ENCODE results near the gene COLEC11. TPM values are rescaled to one million over a fixed set of nuclear protein-coding genes. Genes with fewer than 3 reads are reported as not detected.
A peak's percentile ranks its signal among the peaks of the same experiment; 100 is the strongest.

The COLEC11 gene
- total and polyA plus RNA-seq, 2 of the 13 experiments (the other 11 are each of a cell fraction or from before 2014, with no cell fraction given), result 1.5 to 3.0 TPM

DNA sequence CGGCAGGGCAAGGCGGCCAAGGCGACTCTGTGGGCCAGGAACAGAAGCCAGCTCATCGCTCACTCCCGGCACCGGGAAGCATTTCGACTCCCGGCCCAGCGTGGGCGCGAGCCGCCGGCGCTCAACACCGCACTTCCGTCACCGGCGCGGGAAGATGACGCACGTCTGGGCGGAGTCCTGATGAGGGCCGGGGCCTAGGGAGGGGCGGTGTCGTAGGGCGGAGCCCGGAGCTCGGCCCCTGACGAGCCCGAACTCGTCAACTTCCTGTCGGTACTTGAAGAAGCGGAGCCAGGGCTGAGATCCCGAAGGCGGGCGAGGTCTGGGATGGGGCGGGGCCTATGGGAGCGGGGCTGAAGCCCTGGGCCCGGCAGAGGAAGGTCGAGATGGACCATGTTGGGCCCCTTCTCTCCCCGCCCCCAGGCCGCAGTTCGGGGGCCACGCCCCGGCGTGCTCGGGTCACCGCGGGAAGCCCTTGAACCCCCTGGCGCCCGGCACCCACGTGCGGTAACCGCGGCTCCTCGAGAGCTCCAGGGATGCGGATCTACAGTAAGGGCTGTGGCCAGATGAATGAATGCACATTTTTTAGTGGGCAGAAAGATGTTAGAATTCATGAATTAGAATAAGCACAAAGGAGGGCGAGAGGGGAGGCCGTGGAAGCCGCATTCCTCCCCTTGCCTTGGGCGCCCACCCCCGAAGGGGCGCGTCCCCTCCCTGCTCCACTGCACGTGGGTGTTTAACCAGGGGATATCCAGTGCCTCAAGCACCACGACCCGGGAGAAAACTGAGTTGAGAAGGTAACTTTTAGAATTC, 36.5 kb upstream of the COLEC11 start, which contains the start of gene RNASEH1 (continued):
- TF ChIP-seq GPN1 (CRISPR knock-in tag; IDR thresholded peaks at IDR 0.05; ENCODE audit: borderline replicate concordance), result 0 out of 2 replicates have a peak, but pooled peaks have one; percentile 53
- peak; percentile 97 for TF ChIP-seq TEAD2 (CRISPR knock-in tag; IDR thresholded peaks at IDR 0.05)
- TF ChIP-seq MXI1 (IDR thresholded peaks at IDR 0.05; ENCODE audit: borderline replicate concordance, low read depth, low read length), result peak; percentile 98
- TF ChIP-seq, protein P1, sequence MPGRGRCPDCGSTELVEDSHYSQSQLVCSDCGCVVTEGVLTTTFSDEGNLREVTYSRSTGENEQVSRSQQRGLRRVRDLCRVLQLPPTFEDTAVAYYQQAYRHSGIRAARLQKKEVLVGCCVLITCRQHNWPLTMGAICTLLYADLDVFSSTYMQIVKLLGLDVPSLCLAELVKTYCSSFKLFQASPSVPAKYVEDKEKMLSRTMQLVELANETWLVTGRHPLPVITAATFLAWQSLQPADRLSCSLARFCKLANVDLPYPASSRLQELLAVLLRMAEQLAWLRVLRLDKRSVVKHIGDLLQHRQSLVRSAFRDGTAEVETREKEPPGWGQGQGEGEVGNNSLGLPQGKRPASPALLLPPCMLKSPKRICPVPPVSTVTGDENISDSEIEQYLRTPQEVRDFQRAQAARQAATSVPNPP (CRISPR knock-in tag; IDR thresholded peaks at IDR 0.05), result peak; percentile 99
- peak; percentile 61 for TF ChIP-seq MNT (IDR thresholded peaks at IDR 0.05)
- no peak for TF ChIP-seq SMARCE1 (IDR thresholded peaks at IDR 0.05; ENCODE audit: borderline replicate concordance)
- peak; percentile 72; the same call in 1 of the 2 replicates for TF ChIP-seq TP53 (CRISPR knock-in tag; conservative IDR thresholded peaks at IDR 0.05)
- TF ChIP-seq DNMT1 (CRISPR knock-in tag; IDR thresholded peaks at IDR 0.05), result peak; percentile 36
- TF ChIP-seq MED8 (CRISPR knock-in tag; IDR thresholded peaks at IDR 0.05; ENCODE audit: insufficient replicate concordance), result peak; percentile 90
- TF ChIP-seq ZNF546 (CRISPR knock-in tag; conservative IDR thresholded peaks at IDR 0.05), result peak; percentile 97
- TF ChIP-seq, protein P2, sequence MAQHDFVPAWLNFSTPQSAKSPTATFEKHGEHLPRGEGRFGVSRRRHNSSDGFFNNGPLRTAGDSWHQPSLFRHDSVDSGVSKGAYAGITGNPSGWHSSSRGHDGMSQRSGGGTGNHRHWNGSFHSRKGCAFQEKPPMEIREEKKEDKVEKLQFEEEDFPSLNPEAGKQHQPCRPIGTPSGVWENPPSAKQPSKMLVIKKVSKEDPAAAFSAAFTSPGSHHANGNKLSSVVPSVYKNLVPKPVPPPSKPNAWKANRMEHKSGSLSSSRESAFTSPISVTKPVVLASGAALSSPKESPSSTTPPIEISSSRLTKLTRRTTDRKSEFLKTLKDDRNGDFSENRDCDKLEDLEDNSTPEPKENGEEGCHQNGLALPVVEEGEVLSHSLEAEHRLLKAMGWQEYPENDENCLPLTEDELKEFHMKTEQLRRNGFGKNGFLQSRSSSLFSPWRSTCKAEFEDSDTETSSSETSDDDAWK (CRISPR knock-in tag; IDR thresholded peaks at IDR 0.05), result no peak
- TF ChIP-seq, protein P3, sequence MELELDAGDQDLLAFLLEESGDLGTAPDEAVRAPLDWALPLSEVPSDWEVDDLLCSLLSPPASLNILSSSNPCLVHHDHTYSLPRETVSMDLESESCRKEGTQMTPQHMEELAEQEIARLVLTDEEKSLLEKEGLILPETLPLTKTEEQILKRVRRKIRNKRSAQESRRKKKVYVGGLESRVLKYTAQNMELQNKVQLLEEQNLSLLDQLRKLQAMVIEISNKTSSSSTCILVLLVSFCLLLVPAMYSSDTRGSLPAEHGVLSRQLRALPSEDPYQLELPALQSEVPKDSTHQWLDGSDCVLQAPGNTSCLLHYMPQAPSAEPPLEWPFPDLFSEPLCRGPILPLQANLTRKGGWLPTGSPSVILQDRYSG (CRISPR knock-in tag; IDR thresholded peaks at IDR 0.05), result no peak; the same call in 1 of the 2 replicates
- TF ChIP-seq ZNF563 (CRISPR knock-in tag; IDR thresholded peaks at IDR 0.05), result peak; percentile 97
- peak; percentile 96 for TF ChIP-seq ZNF788 (CRISPR knock-in tag; IDR thresholded peaks at IDR 0.05; ENCODE audit: borderline replicate concordance)
- no peak for TF ChIP-seq ZNF7 (CRISPR knock-in tag; IDR thresholded peaks at IDR 0.05)
- TF ChIP-seq ZNF501 (CRISPR knock-in tag; IDR thresholded peaks at IDR 0.05), result peak; percentile 98
- TF ChIP-seq ZNF777 (CRISPR knock-in tag; IDR thresholded peaks at IDR 0.05), result peak; percentile 76
- TF ChIP-seq NCOA1 (CRISPR knock-in tag; IDR thresholded peaks at IDR 0.05), result peak; percentile 91
- no peak for TF ChIP-seq SMC3 (IDR thresholded peaks at IDR 0.05; ENCODE audit: low read length)
- TF ChIP-seq HOXA9 (CRISPR knock-in tag; IDR thresholded peaks at IDR 0.05; ENCODE audit: borderline replicate concordance), result 0 out of 2 replicates have a peak, but pooled peaks have one; percentile 83
- TF ChIP-seq RARG (CRISPR knock-in tag; IDR thresholded peaks at IDR 0.05; ENCODE audit: low read depth), result no peak; the same call in 1 of the 2 replicates
- TF ChIP-seq NFKB2 (CRISPR knock-in tag; IDR thresholded peaks at IDR 0.05; ENCODE audit: borderline replicate concordance), result peak; percentile 97
- peak; percentile 34; the same call in 1 of the 2 replicates for TF ChIP-seq SMAD9 (CRISPR knock-in tag; IDR thresholded peaks at IDR 0.05)
- TF ChIP-seq KMT2A (CRISPR knock-in tag; IDR thresholded peaks at IDR 0.05), result peak; percentile 99
- TF ChIP-seq TFE3 (CRISPR knock-in tag; IDR thresholded peaks at IDR 0.05), result peak; percentile 70
